Inflammatory macrophage (primary cell): ENCODE measurements around the gene PDE4B.
"Not testable (repeated sequence)": the region's sequence is repeated elsewhere in the genome, so short reads cannot be mapped to it uniquely, and the experiment has no call there.

Experiments used
- DNase-seq, 2 donors: peaks; one replicate each; pipeline ENCODE4 v3.0.0-alpha.2; 2020 to 2022

PDE4B gene

GRCh38 chr1:65997693-65998092 is 205.0 kb downstream of the PDE4B start:
- no peak for DNase-seq

- DNase-seq = no peak
Observed at GRCh38 chr1:65998763-65999583, 206.3 kb downstream of the PDE4B start.

- DNase-seq = no peak
Observed at GRCh38 chr1:66000033-66000637, 207.4 kb downstream of the PDE4B start.

GRCh38 chr1:66003690-66004089 is 211.0 kb downstream of the PDE4B start:
- no peak for DNase-seq

GRCh38 chr1:66006534-66006933 is 213.8 kb downstream of the PDE4B start:
- peak; percentile 15 to 18 for DNase-seq

DNA sequence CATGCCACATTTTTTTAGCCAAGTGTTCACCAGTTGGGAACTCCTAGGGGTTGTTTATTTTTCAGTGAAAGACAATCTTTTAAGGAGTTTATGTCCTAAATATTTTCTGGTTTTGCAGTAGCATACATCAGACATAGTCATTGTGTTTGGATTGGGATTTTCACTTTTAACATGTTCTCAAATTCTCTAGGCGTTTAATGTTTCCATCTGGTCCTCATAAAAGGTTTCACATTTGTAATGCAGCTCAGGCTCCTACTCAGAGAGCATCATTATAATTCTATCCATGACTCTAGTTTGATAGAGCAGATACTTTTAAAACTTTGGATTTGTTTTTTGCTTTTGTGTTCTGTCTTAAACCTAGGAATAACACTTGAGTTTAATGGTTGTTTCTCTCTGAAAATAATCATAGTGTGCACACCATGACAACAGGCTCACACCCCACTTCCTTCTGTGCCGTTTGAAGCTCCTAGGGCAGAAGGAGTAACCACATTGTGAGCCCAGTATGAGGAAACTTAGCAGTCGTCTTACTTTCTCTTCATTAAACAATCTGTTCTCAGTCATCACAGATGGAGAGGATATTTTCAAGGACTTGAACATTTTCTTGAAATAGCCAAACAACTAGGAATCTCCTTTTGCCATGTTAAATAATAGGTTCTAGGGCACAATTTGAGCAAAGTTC is 219.6 kb downstream of the PDE4B start:
- peak in 1 of 2 donors; percentile 8 for DNase-seq

- peak in 1 of 2 donors; percentile 10 for DNase-seq
Observed at GRCh38 chr1:66013371-66013770, 220.7 kb downstream of the PDE4B start.

DNA sequence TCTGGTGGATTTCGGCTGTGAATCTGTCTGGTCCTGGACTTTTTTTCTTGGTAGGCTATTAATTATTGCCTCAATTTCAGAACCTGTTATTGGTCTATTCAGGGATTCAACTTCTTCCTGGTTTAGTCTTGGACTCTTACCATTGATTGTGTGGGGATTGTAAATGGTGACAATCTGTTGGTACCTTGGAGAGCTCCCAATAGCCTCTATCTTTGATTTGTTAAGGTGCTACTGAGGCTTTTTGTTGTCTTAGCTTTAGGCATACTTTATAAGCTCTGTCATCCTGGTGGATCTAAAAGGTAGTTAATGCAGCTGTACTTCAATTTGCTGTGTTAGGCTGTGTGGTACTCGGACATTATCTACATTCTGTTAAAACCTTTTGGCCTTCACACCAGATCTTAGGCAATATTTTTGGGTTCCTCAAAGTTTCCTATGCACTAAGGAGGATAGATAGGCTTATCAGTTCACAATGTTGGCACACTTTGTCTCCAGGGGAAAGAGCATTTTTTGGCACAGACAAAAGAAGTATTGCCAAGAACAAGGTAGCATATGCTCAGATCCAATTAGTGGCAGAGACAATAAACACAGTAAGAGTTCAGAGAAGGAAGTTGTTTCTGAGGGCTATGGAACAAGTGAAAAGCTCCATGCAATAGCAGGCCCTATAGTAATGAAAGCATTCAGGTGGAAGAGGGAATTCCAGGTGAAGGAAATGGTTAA is 230.4 kb downstream of the PDE4B start:
- DNase-seq = no peak

GRCh38 chr1:66025188-66025587 is 232.5 kb downstream of the PDE4B start:
- DNase-seq = no peak

DNA sequence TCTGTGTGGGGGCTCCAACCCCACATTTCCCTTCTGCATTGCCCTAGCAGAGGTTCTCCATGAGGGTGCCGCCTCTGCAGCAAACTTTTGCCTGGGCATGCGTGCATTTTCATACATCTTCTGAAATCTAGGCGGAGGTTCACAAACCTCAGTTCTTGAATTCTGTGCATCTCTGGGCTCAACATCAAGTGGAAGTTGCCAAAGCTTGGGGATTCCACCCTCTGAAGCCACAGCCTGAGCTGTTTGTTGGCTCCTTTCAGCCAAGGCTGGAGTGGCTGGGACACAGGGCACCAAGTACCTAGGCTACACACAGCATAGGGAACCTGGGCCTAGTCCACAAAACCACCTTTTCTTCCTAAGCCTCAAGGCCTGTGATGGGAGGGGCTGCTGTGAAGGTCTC is 235.3 kb downstream of the PDE4B start:
- no peak for DNase-seq

- no peak for DNase-seq
Observed at GRCh38 chr1:66033781-66034180, 241.1 kb downstream of the PDE4B start.

- no peak for DNase-seq
Observed at GRCh38 chr1:66035616-66036245, 243.0 kb downstream of the PDE4B start.

- DNase-seq = no peak
Observed at GRCh38 chr1:66041654-66042053, 249.0 kb downstream of the PDE4B start.

- no peak for DNase-seq
Observed at GRCh38 chr1:66043186-66043585, 250.5 kb downstream of the PDE4B start.

DNA sequence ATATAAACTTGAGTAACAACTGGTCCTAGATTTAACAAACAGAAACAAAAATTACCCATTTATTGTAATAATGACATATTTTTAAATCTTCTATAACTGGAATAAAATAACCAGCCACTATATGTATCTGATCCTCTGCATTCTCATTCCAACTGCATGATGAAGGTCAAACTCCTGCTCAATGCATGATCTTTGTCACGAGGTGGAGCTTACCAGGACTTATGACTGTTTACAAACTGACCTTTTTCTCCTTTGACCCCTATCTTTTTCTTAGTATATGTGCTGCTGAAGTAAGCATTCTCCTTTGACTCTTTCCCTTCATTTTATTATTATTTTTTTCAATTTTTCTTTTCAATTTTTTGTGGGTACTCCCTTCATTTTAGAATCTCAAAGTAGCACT is 252.2 kb downstream of the PDE4B start:
- DNase-seq = no peak

DNA sequence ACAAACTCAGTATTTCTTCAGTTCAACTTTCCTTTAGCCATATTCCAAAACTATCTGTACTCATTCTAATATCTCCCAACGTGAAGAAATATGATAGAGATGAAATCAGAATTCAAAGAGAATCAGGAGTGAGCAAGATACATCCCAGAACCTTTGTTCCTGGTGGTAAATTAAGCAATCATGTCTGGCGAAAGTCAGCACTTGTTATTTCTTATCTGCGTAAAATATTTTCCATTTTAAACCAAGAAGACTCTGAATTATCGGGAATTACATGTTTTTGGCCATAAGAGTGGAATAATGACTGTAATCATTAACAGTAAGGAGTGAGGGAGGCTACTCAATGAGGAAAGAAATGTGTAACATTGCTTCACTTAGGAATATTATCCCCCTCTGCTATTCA is 253.7 kb downstream of the PDE4B start:
- DNase-seq = no peak

DNA sequence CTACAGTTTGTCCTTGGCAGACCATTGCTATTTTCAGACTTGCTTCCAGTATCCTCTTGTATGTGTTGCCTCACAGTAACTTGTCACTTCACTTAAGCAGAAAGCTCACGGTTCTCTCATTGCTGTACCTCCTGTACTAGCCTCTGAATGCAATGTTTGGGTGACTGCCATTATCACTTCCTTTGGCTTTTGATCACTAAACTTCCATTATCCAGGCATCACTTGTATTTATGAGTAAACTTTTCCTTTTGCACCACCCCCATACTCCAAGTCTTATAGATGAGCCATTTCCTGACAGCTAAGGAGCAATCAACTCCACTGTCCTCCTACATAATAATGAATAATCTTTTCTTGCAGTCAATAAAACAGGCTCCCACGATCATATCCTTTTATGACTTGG is 255.3 kb downstream of the PDE4B start:
- no peak for DNase-seq

DNA sequence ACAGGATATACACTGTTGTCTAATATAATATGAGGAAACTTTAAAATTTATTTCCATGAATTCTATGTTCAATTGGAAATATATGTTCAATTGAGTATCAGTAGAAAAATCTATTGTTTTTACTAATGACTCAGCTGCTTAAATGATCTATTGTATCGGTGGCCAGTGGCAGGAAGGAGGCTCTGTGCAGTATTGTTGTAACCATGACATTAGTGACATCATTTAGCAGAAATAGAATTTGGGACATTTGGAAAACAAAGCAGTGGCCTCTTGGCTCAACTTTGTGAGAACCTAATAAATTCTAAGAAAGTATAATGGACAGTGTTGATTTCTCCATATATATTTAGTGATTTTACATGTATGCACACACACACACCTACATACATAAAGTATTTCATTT is 257.4 kb downstream of the PDE4B start:
- DNase-seq = no peak

DNA sequence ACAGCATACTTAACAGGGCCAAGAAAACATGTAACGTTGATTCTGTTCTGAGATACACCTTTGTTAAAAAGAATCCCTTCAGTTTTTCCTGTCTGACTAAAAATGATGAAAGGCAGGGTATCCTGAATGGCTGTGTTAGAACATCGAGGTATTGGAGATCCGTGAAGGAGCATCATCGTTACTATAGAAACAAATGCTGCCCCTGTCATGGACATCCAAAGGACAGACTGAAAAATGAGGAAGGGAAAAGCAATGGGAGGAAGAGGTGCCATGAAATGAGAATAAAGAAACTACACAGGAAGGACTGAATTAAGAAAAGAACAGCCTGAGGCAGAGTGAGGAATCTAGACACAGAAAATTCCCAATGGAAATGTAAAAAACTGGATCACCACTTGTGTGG is 257.9 kb downstream of the PDE4B start:
- no peak for DNase-seq

DNA sequence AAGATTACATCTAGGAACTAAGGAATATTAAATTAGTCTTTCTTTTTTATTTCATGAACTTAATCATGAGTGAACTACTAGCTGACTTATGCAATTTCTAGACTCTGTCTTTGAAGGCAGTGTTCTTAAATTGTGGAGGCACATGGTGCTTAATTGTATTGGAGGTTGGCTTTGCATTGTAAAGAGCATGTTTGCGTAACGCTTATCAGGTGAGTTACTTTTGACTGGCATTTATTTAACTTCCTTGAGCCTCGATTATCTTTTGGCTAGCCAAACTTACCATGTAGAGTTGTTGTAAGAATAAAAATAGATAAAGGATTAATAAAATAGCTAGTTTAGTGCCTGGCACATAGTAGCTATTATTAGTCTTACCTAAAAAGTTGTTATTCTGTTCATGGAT is 262.4 kb downstream of the PDE4B start:
- DNase-seq = no peak

- DNase-seq = not testable (repeated sequence)
Observed at GRCh38 chr1:66057448-66057847, 264.8 kb downstream of the PDE4B start.

DNA sequence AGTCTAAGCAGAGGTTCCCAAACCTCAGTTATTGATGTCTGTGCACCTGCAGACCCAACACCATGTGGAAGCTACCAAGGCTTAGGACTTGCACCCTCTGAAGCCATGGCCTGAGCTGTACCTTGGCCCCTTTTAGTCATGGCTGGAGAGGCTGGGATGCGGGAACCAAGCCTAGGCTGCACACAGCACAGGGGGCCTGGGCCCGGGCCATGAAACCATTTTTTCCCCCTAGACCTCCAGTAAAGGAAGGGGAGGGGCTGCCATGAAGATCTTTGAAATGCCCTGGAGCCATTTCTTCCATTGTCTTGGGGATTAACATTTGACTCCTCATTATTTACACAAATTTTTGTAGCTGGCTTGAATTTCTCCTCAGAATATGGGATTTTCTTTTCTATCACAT is 265.9 kb downstream of the PDE4B start:
- DNase-seq = no peak

DNA sequence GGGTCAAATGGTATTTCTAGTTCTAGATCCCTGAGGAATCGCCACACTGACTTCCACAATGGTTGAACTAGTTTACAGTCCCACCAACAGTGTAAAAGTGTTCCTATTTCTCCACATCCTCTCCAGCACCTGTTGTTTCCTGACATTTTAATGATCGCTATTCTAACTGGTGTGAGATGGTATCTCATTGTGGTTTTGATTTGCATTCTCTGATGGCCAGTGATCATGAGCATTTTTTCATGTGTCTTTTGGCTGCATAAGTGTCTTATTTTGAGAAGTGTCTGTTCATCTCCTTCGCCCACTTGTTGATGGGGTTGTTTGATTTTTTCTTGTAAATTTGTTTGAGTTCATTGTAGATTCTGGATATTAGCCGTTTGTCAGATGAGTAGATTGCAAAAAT is 274.5 kb downstream of the PDE4B start:
- DNase-seq = not testable (repeated sequence)
